HepG2 (cell line): ENCODE results near the gene WDR20. TPM values are rescaled to one million over a fixed set of nuclear protein-coding genes. Genes with fewer than 3 reads are reported as not detected.
A peak's percentile ranks its signal among the peaks of the same experiment; 100 is the strongest.

ENCODE experiments used
- ARHGAP35 ChIP-seq: sonication (generic); formaldehyde crosslinking; IDR thresholded peaks from 2 replicates; pipeline ENCODE4 v1.9.0; 2022; ENCODE audit warnings: mild to moderate bottlenecking, inconsistent platforms, moderate library complexity, missing genetic modification reagents, borderline replicate concordance
- CCAR2 ChIP-seq: fragments of 200-400 bp; formaldehyde crosslinking; optimal IDR thresholded peaks from 2 replicates; pipeline ENCODE3; 2018; ENCODE audit warnings: low read depth, mild to moderate bottlenecking, low read length, moderate library complexity
- EP300 ChIP-seq, 3 experiments: sonication (generic) in 1 of 3; formaldehyde crosslinking in 1 of 3; IDR thresholded peaks; 2 replicates each; pipeline versions ENCODE4 v1.5.1 to v1.6.1; 2011 to 2020; ENCODE audit warnings: low read depth in 2 of 3, low read length in 2 of 3, borderline replicate concordance in 1 of 3, improper control_type of control experiment in 1 of 3, mild to moderate bottlenecking in 1 of 3, missing genetic modification reagents in 1 of 3, moderate library complexity in 1 of 3
- GABPB1 ChIP-seq: IDR thresholded peaks from 2 replicates; pipeline ENCODE4 v1.6.1; 2016; ENCODE audit warnings: mild to moderate bottlenecking, missing genetic modification reagents, moderate library complexity, missing compliant biosample characterization
- GPN1 ChIP-seq: sonication (generic); formaldehyde crosslinking; IDR thresholded peaks from 2 replicates; pipeline ENCODE4 v1.5.1; 2020; ENCODE audit warnings: missing genetic modification reagents, borderline replicate concordance
- ISL2 ChIP-seq: sonication (generic); formaldehyde crosslinking; IDR thresholded peaks from 2 replicates; pipeline ENCODE4 v1.5.0; 2020; ENCODE audit warnings: missing genetic modification reagents
- KLF13 ChIP-seq: sonication (generic); formaldehyde crosslinking; IDR thresholded peaks from 2 replicates; pipeline ENCODE4 v1.4.0; 2020; ENCODE audit warnings: mild to moderate bottlenecking, missing genetic modification reagents
- POLR2A ChIP-seq, 2 experiments: IDR thresholded peaks; 2 replicates each; pipeline ENCODE4 v1.6.1; 2011; ENCODE audit warnings: low read depth in 2 of 2, low read length in 2 of 2, mild to moderate bottlenecking in 1 of 2, moderate library complexity in 1 of 2; ENCODE audit not compliant: insufficient read depth in 1 of 2
- RCOR2 ChIP-seq: IDR thresholded peaks from 2 replicates; pipeline ENCODE4 v1.6.1; 2016; ENCODE audit warnings: missing biosample characterization, missing genetic modification reagents
- SP1 ChIP-seq, 2 experiments: fragments of 450-650 bp in 1 of 2; sonication (generic) in 1 of 2; formaldehyde crosslinking in 1 of 2; IDR thresholded peaks; 2 replicates each; pipeline versions ENCODE4 v1.4.0 to v1.6.1; 2016 to 2020; ENCODE audit warnings: missing genetic modification reagents in 1 of 2
- ZNF317 ChIP-seq: sonication (generic); formaldehyde crosslinking; IDR thresholded peaks from 2 replicates; pipeline ENCODE4 v1.5.0; 2020; ENCODE audit warnings: mild to moderate bottlenecking, missing genetic modification reagents
- ZNF772 ChIP-seq: sonication (generic); formaldehyde crosslinking; IDR thresholded peaks from 2 replicates; pipeline ENCODE4 v1.5.0; 2020; ENCODE audit warnings: mild to moderate bottlenecking, missing genetic modification reagents
- ZNF792 ChIP-seq: IDR thresholded peaks from 2 replicates; pipeline ENCODE4 v1.6.1; 2016
- ZZZ3 ChIP-seq: sonication (generic); formaldehyde crosslinking; IDR thresholded peaks from 2 replicates; pipeline ENCODE4 v1.4.0; 2020; ENCODE audit warnings: missing genetic modification reagents, mild to moderate bottlenecking, borderline replicate concordance
- polyA plus RNA-seq, 8 experiments: library from polyadenylated mRNA; depleted of rRNA in 3 of 8; stranded (reverse) in 7 of 8; unstranded in 1 of 8; fragments of >200 nt; fragmentation: Illumina TruSeq in 4 of 8; extraction: Trizol in 4 of 8; gene quantifications; 2 replicates each; pipeline versions ENCODE4 v1.2.1 to v1.2.3, GENCODE V29; 2011 to 2016; ENCODE audit warnings: low read depth in 4 of 8, missing spikeins in 1 of 8, mixed read lengths in 1 of 8; ENCODE audit not compliant: insufficient read depth in 1 of 8
- total RNA-seq, 5 experiments: library from RNA; depleted of rRNA; stranded (reverse); fragments of >200 nt; fragmentation: Illumina TruSeq; extraction: Trizol; gene quantifications; 2 replicates each; pipeline ENCODE4 v1.2.3, GENCODE V29; 2016; ENCODE audit warnings: low read depth in 1 of 5
- TF ChIP-seq, protein P1 (sequence below): sonication (generic); formaldehyde crosslinking; IDR thresholded peaks from 2 replicates; pipeline ENCODE4 v1.5.0; 2020; ENCODE audit warnings: mild to moderate bottlenecking, missing genetic modification reagents
- TF ChIP-seq, protein P2 (sequence below): sonication (generic); formaldehyde crosslinking; IDR thresholded peaks from 2 replicates; pipeline ENCODE4 v1.5.1; 2020; ENCODE audit warnings: mild to moderate bottlenecking, missing genetic modification reagents, borderline replicate concordance
- TF ChIP-seq, protein P3 (sequence below): IDR thresholded peaks from 2 replicates; pipeline ENCODE4 v1.6.1; 2012; ENCODE audit warnings: inconsistent platforms
- TF ChIP-seq, protein P4 (sequence below): sonication (generic); formaldehyde crosslinking; IDR thresholded peaks from 2 replicates; pipeline ENCODE4 v1.4.0; 2020; ENCODE audit warnings: missing genetic modification reagents

The WDR20 gene
- total and polyA plus RNA-seq, 2 of the 13 experiments (the other 11 are each of a cell fraction or from before 2014, with no cell fraction given): 10.4 to 23.2 TPM

DNA sequence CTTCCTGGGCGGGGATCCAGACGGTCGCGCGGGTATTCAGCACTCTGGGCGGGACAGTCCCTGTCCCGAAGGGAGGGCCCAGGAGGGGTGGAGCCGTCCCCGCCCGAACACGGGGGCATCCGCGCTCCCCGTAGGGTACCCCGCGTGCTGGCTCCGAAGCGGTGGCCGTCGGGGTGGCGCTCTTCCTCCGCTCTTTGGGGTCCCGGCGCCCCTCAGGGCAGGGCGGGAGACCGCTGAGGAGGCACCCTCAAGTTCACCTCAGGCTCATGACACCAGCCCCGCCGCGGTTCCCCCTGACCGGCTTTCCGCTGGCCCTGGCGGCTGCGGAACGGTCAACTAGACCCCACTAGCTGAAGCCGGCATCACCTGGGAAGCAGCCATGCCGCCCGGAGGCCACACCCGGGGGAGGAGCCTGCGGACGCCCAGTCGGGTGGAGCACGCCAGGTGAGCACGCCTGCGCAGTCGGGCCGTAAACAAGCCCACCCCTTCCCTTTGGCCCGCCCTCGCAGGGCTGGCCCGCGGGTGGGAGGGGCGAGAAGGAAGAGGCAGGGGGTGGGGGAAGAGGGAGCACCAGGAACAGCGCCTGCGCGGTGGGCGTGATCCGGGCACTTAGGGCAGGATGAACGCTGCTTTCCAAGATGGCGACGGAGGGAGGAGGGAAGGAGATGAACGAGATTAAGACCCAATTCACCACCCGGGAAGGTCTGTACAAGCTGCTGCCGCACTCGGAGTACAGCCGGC is at the start of gene WDR20 (continued):
- TF ChIP-seq, protein P1, sequence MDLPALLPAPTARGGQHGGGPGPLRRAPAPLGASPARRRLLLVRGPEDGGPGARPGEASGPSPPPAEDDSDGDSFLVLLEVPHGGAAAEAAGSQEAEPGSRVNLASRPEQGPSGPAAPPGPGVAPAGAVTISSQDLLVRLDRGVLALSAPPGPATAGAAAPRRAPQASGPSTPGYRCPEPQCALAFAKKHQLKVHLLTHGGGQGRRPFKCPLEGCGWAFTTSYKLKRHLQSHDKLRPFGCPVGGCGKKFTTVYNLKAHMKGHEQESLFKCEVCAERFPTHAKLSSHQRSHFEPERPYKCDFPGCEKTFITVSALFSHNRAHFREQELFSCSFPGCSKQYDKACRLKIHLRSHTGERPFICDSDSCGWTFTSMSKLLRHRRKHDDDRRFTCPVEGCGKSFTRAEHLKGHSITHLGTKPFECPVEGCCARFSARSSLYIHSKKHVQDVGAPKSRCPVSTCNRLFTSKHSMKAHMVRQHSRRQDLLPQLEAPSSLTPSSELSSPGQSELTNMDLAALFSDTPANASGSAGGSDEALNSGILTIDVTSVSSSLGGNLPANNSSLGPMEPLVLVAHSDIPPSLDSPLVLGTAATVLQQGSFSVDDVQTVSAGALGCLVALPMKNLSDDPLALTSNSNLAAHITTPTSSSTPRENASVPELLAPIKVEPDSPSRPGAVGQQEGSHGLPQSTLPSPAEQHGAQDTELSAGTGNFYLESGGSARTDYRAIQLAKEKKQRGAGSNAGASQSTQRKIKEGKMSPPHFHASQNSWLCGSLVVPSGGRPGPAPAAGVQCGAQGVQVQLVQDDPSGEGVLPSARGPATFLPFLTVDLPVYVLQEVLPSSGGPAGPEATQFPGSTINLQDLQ (CRISPR knock-in tag): 0 out of 2 replicates have a peak, but pooled peaks have one; percentile 12
- TF ChIP-seq ZZZ3: 0 out of 2 replicates have a peak, but pooled peaks have one; percentile 51
- TF ChIP-seq EP300 (IDR thresholded peaks at IDR 0.05; ENCODE audit: low read depth in 2 of 2, low read length in 2 of 2): no peak
- TF ChIP-seq EP300 (CRISPR knock-in tag; IDR thresholded peaks at IDR 0.05; ENCODE audit: borderline replicate concordance): peak; percentile 23; the same call in 1 of the 2 replicates
- TF ChIP-seq ARHGAP35: peak; percentile 88
- no peak; the same call in 1 of the 2 replicates for TF ChIP-seq ISL2 (CRISPR knock-in tag)
- peak; percentile 76 for TF ChIP-seq ZNF772 (CRISPR knock-in tag)
- no peak for TF ChIP-seq SP1 (IDR thresholded peaks at IDR 0.05)
- peak; percentile 71; the same call in 1 of the 2 replicates for TF ChIP-seq SP1 (CRISPR knock-in tag; IDR thresholded peaks at IDR 0.05)
- TF ChIP-seq, protein P2, sequence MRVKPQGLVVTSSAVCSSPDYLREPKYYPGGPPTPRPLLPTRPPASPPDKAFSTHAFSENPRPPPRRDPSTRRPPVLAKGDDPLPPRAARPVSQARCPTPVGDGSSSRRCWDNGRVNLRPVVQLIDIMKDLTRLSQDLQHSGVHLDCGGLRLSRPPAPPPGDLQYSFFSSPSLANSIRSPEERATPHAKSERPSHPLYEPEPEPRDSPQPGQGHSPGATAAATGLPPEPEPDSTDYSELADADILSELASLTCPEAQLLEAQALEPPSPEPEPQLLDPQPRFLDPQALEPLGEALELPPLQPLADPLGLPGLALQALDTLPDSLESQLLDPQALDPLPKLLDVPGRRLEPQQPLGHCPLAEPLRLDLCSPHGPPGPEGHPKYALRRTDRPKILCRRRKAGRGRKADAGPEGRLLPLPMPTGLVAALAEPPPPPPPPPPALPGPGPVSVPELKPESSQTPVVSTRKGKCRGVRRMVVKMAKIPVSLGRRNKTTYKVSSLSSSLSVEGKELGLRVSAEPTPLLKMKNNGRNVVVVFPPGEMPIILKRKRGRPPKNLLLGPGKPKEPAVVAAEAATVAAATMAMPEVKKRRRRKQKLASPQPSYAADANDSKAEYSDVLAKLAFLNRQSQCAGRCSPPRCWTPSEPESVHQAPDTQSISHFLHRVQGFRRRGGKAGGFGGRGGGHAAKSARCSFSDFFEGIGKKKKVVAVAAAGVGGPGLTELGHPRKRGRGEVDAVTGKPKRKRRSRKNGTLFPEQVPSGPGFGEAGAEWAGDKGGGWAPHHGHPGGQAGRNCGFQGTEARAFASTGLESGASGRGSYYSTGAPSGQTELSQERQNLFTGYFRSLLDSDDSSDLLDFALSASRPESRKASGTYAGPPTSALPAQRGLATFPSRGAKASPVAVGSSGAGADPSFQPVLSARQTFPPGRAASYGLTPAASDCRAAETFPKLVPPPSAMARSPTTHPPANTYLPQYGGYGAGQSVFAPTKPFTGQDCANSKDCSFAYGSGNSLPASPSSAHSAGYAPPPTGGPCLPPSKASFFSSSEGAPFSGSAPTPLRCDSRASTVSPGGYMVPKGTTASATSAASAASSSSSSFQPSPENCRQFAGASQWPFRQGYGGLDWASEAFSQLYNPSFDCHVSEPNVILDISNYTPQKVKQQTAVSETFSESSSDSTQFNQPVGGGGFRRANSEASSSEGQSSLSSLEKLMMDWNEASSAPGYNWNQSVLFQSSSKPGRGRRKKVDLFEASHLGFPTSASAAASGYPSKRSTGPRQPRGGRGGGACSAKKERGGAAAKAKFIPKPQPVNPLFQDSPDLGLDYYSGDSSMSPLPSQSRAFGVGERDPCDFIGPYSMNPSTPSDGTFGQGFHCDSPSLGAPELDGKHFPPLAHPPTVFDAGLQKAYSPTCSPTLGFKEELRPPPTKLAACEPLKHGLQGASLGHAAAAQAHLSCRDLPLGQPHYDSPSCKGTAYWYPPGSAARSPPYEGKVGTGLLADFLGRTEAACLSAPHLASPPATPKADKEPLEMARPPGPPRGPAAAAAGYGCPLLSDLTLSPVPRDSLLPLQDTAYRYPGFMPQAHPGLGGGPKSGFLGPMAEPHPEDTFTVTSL (CRISPR knock-in tag): no peak
- peak; percentile 43; the same call in 1 of the 2 replicates for TF ChIP-seq KLF13
- TF ChIP-seq GPN1 (CRISPR knock-in tag): 0 out of 2 replicates have a peak, but pooled peaks have one; percentile 79
- peak; percentile 71 to 78 for TF ChIP-seq POLR2A (IDR thresholded peaks at IDR 0.05; ENCODE audit: insufficient read depth in 1 of 2, low read depth in 2 of 2, low read length in 2 of 2)
- peak; percentile 38 for TF ChIP-seq RCOR2 (CRISPR knock-in tag)
- TF ChIP-seq, protein P3, sequence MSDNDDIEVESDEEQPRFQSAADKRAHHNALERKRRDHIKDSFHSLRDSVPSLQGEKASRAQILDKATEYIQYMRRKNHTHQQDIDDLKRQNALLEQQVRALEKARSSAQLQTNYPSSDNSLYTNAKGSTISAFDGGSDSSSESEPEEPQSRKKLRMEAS: peak; percentile 79
- TF ChIP-seq, protein P4, sequence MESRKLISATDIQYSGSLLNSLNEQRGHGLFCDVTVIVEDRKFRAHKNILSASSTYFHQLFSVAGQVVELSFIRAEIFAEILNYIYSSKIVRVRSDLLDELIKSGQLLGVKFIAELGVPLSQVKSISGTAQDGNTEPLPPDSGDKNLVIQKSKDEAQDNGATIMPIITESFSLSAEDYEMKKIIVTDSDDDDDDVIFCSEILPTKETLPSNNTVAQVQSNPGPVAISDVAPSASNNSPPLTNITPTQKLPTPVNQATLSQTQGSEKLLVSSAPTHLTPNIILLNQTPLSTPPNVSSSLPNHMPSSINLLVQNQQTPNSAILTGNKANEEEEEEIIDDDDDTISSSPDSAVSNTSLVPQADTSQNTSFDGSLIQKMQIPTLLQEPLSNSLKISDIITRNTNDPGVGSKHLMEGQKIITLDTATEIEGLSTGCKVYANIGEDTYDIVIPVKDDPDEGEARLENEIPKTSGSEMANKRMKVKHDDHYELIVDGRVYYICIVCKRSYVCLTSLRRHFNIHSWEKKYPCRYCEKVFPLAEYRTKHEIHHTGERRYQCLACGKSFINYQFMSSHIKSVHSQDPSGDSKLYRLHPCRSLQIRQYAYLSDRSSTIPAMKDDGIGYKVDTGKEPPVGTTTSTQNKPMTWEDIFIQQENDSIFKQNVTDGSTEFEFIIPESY: no peak
- peak; percentile 78 for TF ChIP-seq GABPB1 (CRISPR knock-in tag)
- TF ChIP-seq CCAR2: no peak
- peak; percentile 38; the same call in 1 of the 2 replicates for TF ChIP-seq ZNF792 (CRISPR knock-in tag)
- peak; percentile 59; the same call in 1 of the 2 replicates for TF ChIP-seq ZNF317 (CRISPR knock-in tag)
